HG03565 (cell line): ENCODE data around the gene RALGAPA2.

Experiments
- ATAC-seq: cut with Tn5 transposase; IDR thresholded peaks from one replicate; pipeline ENCODE4 v1.9.1; 2021; ENCODE audit warnings: mild to moderate bottlenecking, moderate library complexity; ENCODE audit not compliant: unreplicated experiment

The RALGAPA2 gene

GRCh38 chr20:20446001-20446400, 266.4 kb downstream of the RALGAPA2 start:
- ATAC-seq: no peak

- no peak for ATAC-seq
These were observed 268.9 kb downstream of the RALGAPA2 start for GRCh38 chr20:20443504-20443903.

- no peak for ATAC-seq
These were observed 270.0 kb downstream of the RALGAPA2 start for GRCh38 chr20:20442466-20442865.

GRCh38 chr20:20440886-20441658, 271.4 kb downstream of the RALGAPA2 start:
- no peak for ATAC-seq

GRCh38 chr20:20440481-20440880, 272.0 kb downstream of the RALGAPA2 start:
- ATAC-seq: no peak

GRCh38 chr20:20439602-20440190, 272.7 kb downstream of the RALGAPA2 start:
- ATAC-seq: no peak

- no peak for ATAC-seq
These were observed 275.1 kb downstream of the RALGAPA2 start for GRCh38 chr20:20437314-20437713.

- no peak for ATAC-seq
These were observed 275.8 kb downstream of the RALGAPA2 start for GRCh38 chr20:20436689-20437088.

GRCh38 chr20:20435453-20435852, 277.0 kb downstream of the RALGAPA2 start:
- ATAC-seq: no peak

- no peak for ATAC-seq
These were observed 279.7 kb downstream of the RALGAPA2 start for GRCh38 chr20:20432618-20433286.

- no peak for ATAC-seq
These were observed 282.4 kb downstream of the RALGAPA2 start for GRCh38 chr20:20430066-20430465.

- no peak for ATAC-seq
These were observed 284.4 kb downstream of the RALGAPA2 start for GRCh38 chr20:20428067-20428466.

- ATAC-seq: no peak
These were observed 285.1 kb downstream of the RALGAPA2 start for GRCh38 chr20:20427227-20427864.

GRCh38 chr20:20426655-20426907, 285.9 kb downstream of the RALGAPA2 start:
- no peak for ATAC-seq

GRCh38 chr20:20425823-20426654, 286.4 kb downstream of the RALGAPA2 start:
- ATAC-seq: no peak

- ATAC-seq: no peak
These were observed 289.3 kb downstream of the RALGAPA2 start for GRCh38 chr20:20423117-20423516.

- no peak for ATAC-seq
These were observed 294.4 kb downstream of the RALGAPA2 start for GRCh38 chr20:20417876-20418676.

GRCh38 chr20:20415321-20415720, 297.1 kb downstream of the RALGAPA2 start:
- no peak for ATAC-seq

- no peak for ATAC-seq
These were observed 297.7 kb downstream of the RALGAPA2 start for GRCh38 chr20:20414640-20415220.

GRCh38 chr20:20413810-20414281, 298.6 kb downstream of the RALGAPA2 start:
- no peak for ATAC-seq
